ENCODE data around the gene PTX4.

The PTX4 gene, protein sequence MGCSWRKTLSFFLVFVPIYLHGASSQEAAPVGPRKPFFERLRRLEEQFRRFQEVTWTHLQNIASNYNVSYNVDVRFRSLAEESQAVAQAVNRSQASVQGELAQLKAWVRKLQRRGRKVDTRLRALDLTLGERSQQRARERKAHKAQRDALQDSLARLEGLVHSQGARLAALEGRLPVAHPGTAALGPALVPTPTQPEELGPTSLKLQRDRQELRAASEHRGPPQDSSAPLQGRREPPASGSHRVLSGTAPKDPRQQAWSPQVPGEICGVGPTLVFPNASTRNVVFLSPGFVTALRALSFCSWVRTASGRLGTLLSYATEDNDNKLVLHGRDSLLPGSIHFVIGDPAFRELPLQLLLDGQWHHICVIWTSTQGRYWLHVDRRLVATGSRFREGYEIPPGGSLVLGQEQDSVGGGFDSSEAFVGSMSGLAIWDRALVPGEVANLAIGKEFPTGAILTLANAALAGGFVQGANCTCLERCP

DNA sequence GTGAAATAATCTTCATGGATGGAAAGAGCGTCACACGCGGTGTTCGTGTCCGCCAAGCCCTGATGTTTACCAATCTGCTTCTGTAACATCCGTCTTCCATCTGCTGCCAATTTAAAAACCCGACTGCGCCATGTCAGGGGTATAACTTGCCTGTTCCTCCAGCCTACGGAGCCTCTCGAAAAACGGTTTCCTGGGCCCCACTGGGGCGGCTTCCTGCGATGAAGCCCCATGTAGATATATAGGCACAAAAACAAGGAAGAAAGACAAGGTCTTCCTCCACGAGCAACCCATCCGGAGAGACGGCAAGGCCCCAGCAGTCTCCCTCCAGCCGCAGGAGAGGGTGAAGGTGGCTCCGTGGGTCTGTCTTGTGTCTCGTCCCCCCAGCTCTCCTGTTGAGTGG is at the start of gene PTX4:
TSS of gene PTX4 (minus strand) at position 326 of the 400 bp plus-strand sequence. CDS start at position 291, 35 bp downstream.
- DNase-seq (ENCODE audit: low spot score) = no peak
- no peak for FAIRE-seq

DNA sequence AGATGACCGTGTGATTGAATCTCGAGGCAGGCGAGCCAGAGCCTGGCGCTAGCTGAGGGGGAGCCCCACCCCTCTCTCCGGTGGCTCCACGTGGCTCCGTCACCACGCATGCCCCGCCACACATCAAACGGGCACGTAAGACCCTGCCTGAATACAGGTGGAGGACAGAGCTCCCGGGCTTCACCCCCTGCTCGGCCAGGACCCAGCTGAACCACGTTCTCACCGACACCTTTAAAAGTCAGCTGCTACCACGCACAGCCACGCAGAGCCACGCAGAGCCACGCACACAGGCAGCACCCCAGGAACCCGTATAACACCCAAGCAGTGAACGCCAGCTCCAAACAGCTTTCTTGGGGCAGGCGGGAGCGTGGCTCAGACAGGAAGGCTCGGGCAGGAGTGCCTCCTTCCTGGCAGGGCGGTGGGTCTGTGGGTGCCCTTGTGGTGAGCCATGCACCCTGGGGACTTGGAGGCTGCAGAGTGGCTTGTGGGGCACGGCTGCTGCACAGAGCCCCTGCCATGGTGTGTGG is 49.1 kb upstream of the PTX4 start:
- DNase-seq (ENCODE audit: low spot score) = no peak
- FAIRE-seq = no peak

DNA sequence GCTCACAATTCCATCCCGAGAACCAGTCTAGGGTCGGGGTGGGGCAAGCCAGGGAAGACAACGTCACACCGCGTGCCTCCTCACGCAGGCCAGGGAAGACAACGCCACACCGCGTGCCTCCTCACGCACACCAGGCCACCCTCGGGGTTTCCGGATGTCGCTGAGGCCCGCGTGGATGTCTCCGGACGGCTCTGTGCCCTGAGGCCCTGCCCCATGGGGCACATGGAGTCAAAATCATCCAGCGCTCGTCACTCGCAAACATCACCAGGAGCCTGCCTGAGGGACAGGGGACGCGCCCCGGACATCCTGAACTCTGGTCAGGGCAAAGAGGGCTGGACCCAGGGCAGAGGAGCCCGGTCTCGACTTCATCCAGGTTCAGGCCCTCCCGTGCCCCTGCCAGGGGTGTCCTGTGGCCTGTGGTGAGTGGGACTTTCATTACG is 48.4 kb upstream of the PTX4 start:
- DNase-seq (ENCODE audit: low spot score) (no peak), FAIRE-seq (no peak)

DNA sequence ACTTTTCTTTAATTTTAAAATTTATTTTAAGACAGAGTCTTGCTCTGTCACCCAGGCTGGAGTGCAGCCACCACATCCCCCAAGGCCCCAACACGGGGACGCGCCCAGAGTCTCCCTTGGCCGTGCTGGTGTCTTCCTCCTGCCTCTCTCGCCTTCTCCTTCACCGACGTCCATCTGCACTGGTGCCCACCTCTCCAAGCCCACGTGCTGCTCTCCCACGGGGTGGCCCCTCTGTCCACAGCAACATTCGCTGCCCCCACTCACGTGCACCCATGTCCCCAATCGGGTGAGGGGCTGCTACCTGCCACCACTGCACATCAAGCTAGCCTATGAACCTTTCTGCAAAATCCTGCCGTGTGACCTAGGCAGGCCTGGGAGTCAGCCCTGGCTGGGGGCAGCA is 47.9 kb upstream of the PTX4 start:
- DNase-seq (ENCODE audit: low spot score) (no peak), FAIRE-seq (no peak)

DNA sequence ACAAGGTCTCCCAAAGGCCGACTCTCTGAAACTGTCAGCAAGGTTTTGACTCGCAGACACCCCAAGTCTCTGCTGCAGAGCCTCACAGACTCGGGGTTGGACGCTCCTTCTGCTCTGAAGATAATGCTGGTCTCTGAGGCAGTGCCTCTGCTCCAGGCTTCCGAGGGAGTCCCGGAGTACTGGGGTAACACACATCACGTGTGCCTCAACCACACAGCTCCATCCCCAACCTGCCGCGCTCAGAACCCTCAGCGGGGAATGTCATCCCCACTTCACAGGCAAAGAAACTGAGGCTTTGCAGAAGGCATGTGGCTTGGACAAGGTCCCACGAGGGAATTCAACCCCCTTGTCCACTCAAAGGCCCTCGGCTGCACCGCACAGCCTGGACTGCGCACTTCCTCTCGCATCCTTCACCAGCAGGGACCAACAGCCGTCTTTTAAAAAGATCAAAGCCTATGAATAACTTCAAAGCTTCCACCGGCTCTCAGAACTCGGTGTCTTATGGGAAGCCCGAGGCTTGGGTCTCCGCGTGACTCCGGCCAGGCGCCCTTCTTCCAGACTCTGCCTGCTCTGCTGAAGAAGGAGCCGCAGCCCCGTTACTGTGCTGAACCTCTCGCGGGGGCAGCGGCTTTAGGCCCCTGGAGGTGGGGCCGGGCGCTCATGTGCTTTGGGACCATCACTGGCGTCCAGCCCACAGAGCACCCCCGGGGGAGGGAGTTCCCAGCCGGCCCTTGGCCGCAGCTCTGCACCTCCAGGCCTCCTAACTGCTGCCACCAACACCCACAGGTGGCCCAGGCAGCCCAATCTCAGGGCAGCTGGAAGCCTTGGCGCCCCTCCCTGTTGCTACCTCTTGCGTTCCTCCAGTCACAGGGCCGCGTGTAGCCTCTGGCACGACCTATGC is 46.9 kb upstream of the PTX4 start:
- DNase-seq (ENCODE audit: low spot score) (no peak), FAIRE-seq (no peak)

DNA sequence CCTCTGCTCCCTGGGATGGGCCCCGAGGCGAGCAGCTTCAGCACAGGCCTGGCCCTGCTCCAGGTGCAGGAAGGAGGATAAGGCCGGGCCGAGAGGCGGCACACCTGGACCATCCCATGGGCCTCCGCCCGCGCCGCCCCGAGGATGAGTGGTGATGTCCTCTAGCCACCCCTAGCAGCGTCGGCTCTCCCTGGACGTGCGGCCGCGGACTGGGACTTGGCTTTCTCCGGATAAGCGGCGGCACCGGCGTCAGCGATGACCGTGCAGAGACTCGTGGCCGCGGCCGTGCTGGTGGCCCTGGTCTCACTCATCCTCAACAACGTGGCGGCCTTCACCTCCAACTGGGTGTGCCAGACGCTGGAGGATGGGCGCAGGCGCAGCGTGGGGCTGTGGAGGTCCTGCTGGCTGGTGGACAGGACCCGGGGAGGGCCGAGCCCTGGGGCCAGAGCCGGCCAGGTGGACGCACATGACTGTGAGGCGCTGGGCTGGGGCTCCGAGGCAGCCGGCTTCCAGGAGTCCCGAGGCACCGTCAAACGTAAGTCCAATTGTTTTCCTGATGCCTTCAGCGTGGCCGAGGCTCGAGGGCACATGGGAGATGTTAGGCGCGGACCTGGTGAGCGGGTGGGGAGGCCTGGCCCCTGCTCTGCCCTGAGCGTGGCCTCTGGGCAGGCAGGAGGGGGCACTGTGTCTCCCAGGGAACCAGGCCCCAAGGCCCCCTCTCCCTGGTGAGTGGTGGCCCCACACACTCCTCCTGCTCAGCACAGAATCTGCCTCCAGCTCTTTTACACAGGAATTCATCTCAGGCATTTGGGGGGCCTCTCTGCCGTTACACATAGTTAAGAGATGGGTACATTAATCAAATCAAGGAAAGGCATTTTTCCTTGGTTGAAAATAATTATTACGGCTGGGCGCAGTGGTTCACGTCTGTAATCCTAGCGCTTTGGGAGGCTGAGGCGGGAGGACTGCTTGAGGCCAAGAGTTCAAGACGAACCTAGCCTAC is 45.6 kb upstream of the PTX4 start:
- no peak for DNase-seq (ENCODE audit: low spot score)
- FAIRE-seq = no peak

DNA sequence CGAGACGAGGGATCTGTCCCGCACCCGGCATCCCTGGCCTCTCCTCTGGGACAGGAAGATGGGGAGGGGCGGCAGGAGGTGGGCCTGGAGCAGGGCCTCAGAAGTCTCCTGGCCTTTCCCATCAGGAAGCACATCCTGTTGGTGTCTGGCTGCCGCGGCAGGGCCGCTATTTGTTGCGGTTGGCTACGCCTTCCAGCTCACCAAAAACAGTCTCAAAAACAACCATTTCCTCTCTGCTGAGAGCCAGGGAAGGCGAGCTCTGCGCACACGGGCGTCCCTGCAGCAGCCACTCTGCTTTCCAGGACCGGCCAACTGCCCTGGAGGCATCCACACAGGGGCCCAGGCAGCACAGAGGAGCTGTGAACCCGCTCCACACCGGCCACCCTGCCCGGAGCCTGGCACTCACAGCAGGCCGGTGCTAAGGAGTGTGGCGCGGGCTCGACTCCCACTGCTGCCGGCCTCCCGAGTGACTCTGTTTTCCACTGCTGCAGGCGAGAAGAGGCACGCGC is 44.8 kb upstream of the PTX4 start, which contains the start of gene TMEM204:
TSS of gene TMEM204 (plus strand) at position 224 of the 509 bp plus-strand sequence. CDS start 610 bp downstream, outside the sequence.
- DNase-seq (ENCODE audit: low spot score) (no peak), FAIRE-seq (no peak)

DNA sequence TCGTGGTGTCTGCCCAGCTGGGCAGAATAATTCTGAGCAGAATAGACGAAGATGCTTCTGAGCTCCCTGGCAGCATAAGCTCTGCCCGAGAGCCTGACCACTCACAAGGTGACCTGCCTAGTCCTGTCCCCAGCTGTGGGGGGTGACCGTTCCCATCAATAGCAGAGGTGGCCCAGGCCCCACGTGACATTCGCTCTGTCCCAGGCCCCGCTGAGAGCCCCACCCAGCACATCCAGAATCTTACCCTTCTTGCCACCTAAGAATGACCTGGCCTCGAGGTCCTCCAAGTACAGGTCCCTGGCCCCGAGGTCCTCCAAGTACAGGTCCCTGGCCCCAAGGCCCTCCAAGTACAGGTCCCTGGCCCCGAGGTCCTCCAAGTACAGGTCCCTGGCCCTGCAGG is 44.0 kb upstream of the PTX4 start:
- DNase-seq (ENCODE audit: low spot score) (no peak), FAIRE-seq (no peak)

DNA sequence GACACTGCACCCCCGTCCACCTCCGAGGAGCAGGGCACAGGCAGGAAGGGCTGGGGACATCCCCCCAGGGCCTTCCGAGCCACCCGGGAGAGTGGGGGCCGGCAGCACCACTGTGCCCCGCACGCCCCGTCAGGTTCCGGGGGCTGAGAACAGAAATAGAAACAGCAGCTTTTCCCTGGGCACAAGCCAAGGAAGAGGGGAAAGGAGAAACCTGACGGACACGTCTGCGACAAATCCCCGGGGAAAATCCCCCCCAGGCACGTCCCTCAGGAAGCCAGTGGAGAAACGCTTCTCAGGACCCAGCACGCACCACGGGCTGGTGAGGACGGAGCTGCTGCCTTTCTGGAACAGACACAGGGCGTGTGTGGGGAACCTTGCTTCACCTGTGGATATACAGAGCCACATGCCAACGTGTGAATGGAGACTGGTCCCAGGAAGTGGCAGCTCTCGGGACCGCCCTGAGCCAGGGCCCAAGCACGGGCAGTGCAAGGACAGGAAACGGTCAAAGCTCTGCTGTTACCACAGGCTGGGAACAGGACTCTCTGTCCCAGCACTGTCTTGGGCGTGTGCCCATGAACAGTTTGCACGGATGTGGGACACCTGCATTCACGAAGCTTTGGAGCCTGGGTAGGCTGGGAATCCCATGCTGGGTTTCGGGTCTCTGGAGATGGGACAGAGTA is 43.5 kb upstream of the PTX4 start:
- FAIRE-seq = no peak

DNA sequence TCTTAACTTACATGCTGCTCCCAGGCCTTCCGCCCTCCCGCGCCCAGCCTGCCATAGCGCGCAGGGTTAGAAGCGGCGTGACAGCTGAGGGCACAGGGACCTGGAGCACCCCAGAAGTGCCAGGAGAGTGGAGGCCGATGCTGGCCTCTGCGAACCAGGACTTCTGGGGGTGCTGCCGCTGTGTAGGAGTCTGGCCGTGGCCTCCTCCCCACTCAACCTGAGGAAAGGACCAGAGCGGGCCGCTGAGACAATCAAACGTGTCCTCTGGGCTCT is 42.8 kb upstream of the PTX4 start:
- DNase-seq (ENCODE audit: low spot score) (no peak), FAIRE-seq (no peak)

More for the DNA sequence above, 43.5 kb upstream of the PTX4 start:
- DNase-seq (ENCODE audit: low spot score) = no peak

DNA sequence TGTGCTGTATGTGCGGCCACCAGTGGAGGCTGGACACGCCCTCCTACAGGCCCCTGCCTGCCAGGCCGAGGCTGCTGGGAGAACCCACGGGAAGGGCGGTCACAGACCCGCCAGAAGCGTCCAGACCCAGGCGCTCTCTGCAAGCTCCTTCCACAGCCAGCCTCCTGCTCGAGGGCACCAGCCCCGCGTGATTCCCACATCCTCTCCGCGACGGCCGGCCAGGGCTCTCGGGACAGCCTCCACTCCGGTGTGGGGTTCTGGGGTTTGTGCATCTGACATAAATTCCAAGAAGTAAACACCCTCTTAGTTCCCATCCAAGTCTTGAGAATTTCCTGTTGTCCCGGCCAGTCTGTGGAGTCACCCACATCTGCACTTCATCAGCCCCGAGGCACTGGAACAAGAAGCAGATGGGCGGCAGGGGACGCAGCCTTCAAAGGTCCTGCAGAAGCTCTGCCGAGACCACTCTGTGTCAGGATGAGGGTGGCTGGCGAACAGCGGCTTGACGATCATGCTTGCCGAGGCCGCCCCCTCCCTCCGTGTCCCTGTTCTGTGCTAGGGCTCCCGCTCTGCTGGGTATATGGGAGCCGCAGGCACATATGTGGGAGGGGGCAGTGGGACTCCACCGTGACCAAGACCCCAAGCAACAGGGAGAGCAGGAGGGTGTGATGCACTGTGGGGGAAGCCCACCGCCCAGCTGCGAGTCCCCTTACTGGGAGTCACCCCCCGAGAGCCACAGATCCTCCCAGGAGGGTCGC is 42.3 kb upstream of the PTX4 start:
- FAIRE-seq (no peak), DNase-seq (ENCODE audit: low spot score) (no peak)

DNA sequence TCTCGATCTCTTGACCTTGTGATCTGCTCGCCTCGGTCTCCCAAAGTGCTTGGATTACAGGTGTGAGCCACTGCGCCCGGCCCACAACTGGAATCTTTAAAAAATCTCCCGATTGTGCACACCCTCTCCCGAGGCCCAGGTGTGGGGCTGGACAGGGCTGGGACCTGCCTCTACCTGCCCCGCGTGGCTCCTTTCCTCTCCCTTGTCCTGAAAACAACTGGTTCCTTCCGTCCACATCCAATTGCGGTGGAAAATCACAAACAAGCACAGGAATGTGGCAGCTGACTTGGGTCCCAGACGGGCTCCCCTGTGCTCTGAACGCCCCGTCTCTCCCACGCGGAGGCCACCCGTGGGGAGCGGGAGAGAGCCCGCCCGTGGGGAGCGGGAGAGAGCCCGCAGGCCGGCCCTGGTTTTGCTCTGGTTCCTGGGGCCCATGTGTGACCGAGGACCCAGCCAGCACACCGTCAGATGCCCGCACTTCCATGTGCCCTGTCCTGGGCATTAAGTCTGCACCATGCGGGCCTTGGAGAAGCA is 41.7 kb upstream of the PTX4 start:
- no peak for DNase-seq (ENCODE audit: low spot score)
- FAIRE-seq = no peak

DNA sequence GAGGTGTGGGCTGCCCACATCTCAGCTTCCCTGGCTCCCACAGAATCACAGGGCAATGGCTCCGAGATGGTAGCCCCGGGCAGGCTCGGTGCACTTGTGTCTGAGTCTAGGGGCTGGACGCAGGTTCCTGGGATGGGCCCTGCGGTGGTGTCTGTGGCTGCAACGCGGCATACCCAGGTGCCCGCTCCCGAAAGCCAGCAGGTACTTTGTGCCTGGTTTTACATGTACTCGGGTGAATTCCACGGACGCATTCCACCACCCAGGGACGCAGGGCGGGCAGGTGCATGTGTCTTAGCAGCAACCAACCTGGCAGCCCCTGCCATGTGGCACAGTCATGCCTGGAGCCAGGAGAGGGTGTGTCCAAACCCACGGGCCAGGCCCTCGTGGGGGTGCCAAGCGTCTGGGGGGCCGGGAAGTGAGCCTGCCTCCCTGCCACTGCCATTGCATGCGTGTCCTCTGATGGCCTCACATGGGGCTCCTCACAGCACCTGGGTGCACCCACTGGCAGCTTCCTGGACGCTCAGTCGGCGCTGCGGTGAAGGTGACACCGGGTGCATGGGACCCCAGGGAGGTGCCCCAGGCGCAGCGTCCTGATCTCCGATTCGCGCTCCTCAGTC is 40.3 kb upstream of the PTX4 start:
- DNase-seq (ENCODE audit: low spot score) (no peak), FAIRE-seq (no peak)

DNA sequence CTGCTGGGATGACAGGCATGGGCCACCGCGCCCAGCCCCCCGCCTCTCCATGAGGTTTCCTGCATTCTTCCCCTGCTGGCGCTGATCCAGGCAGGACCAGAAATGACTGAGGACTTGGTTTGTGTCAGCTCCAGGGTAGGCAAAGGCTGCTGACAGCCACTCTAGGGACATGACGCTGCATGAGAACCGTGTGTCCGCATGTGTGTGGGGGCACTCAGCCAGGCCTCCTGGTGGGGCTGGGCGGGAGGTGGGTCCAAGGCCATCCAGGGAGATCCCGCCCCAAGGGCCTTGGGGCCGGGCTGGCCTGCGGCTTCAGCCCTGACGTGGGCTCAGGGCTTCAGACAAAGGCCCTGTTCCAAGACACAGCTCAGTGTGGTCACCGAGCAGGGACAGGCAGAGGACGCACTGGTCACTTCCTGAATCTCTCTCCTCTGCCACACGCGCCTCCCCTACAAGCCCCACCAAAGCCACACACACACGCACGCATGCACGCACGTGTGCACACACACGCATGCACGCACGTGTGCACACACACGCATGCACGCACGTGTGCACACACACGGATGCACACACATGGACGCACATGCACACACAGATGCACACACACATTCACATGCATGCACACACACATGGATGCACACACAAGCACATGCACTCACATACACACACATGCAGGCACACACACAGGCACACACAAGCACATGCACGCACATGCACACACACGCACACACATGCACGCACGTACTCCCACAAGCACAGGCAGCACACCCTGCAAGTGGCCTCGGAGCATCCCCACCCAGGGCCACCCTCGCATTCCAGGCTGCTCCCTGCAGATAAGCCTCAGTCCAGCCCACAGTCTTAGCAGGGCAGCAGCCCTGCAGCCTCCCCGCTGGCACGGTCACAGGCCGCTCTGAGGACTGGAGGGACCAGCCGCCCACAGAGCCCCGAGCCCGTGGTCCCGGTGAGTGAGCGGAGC is 39.4 kb upstream of the PTX4 start:
- FAIRE-seq = no peak

DNA sequence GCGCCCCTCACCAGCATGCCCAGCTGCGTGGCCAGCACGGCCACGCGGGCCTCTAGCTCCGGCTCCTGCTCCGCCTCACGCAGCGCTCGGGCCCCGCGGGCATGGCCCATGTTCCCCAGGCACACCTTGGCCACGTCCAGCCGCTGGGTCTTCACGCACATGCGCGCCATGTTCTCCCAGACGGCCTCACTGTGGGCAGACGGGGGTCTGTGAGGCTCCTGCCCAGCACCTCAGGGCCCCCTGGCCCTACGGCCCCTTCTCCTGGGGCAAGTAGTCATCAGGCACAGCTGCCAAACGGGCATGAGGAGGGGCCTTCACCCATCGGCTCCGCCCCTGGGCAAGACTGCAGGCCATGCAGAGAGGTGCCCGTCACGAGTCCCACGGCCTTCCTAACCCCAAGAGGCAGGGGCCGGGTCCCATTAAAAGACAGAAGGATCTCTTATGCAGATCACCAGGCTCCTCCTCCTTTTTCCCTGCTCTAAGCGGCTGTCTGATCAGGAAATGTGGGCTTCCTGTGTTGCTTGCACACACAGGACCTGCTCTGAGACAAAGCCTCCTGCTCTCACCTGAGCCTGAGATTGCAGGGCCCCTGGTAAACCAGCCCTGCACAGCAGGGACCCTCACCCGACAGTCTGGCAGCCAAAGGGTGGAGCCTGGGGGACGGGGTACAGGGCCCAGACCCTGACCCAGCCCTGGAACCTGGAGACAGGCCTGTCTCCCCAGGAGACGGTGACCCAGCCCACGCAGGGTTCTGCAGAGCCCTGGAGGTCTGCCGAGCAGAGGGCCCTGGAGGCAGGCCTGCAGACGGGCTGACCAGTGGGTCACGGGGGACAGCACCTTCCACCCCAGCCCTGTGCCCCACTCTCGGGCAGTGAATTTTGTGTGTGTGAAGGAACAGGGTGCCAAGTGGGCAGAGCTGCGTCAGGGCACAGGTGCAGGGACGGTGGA is 38.1 kb upstream of the PTX4 start:
- DNase-seq (ENCODE audit: low spot score) (no peak), FAIRE-seq (no peak)

More for the DNA sequence above, 39.4 kb upstream of the PTX4 start:
- no peak for DNase-seq (ENCODE audit: low spot score)

Measured in RCC 7860 (cell line).